Stimulated activated CD4-positive, alpha-beta T cell treated with anti-CD3 and anti-CD28 coated beads, Interleukin-1b, Interleukin-23, amount 100 ng/mL, for 1 hour (primary cell): ENCODE data around the gene ACTG1.
A peak's percentile ranks its signal among the peaks of the same experiment; 100 is the strongest.

Experiments used
- DNase-seq, 2 donors: peaks; one replicate each; pipeline ENCODE4 v3.0.0-alpha.2; 2020; ENCODE audit warnings: low read depth in 2 of 2

The ACTG1 gene

GRCh38 chr17:81518113-81518784 lies 5.7 kb upstream of the ACTG1 start:
- no peak for DNase-seq

GRCh38 chr17:81517339-81518112 lies 4.9 kb upstream of the ACTG1 start:
- no peak for DNase-seq

GRCh38 chr17:81517009-81517338 lies 4.4 kb upstream of the ACTG1 start:
- DNase-seq = no peak

- no peak for DNase-seq
Observed at GRCh38 chr17:81516439-81516838, 3.8 kb upstream of the ACTG1 start.

- no peak for DNase-seq
Observed at GRCh38 chr17:81515530-81516041, 3.0 kb upstream of the ACTG1 start.

GRCh38 chr17:81514739-81515529 lies 2.3 kb upstream of the ACTG1 start:
- peak in 1 of 2 donors; percentile 63 for DNase-seq

- DNase-seq = no peak
Observed at GRCh38 chr17:81514489-81514738, 1.8 kb upstream of the ACTG1 start.

GRCh38 chr17:81513753-81514488 lies 1.3 kb upstream of the ACTG1 start:
- DNase-seq = no peak

GRCh38 chr17:81513372-81513752 lies 763 bp upstream of the ACTG1 start:
- no peak for DNase-seq

- DNase-seq = no peak
Observed at GRCh38 chr17:81511804-81512561, 616 bp downstream of the ACTG1 start.

- no peak for DNase-seq
Observed at GRCh38 chr17:81511554-81511803, 1.1 kb downstream of the ACTG1 start.

- no peak for DNase-seq
Observed at GRCh38 chr17:81510785-81511553, 1.6 kb downstream of the ACTG1 start.

- DNase-seq = no peak
Observed at GRCh38 chr17:81509972-81510784, 2.4 kb downstream of the ACTG1 start.

GRCh38 chr17:81509207-81509971 lies 3.2 kb downstream of the ACTG1 start:
- DNase-seq = no peak

GRCh38 chr17:81508639-81509206 lies 3.9 kb downstream of the ACTG1 start:
- DNase-seq = no peak

GRCh38 chr17:81503619-81504018 lies 9.0 kb downstream of the ACTG1 start:
- no peak for DNase-seq

- no peak for DNase-seq
Observed at GRCh38 chr17:81502471-81503017, 10.1 kb downstream of the ACTG1 start.

GRCh38 chr17:81500047-81500446 lies 12.6 kb downstream of the ACTG1 start:
- DNase-seq = no peak

GRCh38 chr17:81499601-81499970 lies 13.0 kb downstream of the ACTG1 start:
- DNase-seq = no peak
